HepG2 (cell line): ENCODE results near the gene JPT1. TPM values are rescaled to one million over a fixed set of nuclear protein-coding genes. Genes with fewer than 3 reads are reported as not detected.
A peak's percentile ranks its signal among the peaks of the same experiment; 100 is the strongest.

Experiments
- AGO1 ChIP-seq: fragments of 200-400 bp; formaldehyde crosslinking; IDR thresholded peaks from 2 replicates; pipeline ENCODE4 v1.6.1; 2017; ENCODE audit warnings: mild to moderate bottlenecking, low read depth, low read length, moderate library complexity; ENCODE audit not compliant: poor library complexity, severe bottlenecking
- AGO2 ChIP-seq: fragments of 200-400 bp; formaldehyde crosslinking; optimal IDR thresholded peaks from 2 replicates; pipeline ENCODE3; 2017; ENCODE audit warnings: mild to moderate bottlenecking, low read depth, low read length, moderate library complexity
- BCL6 ChIP-seq: IDR thresholded peaks from 2 replicates; pipeline ENCODE4 v1.6.1; 2016; ENCODE audit warnings: missing genetic modification reagents, missing compliant biosample characterization
- CCDC6 ChIP-seq: sonication (generic); formaldehyde crosslinking; IDR thresholded peaks from 2 replicates; pipeline ENCODE4 v1.8.1; 2022; ENCODE audit warnings: mild to moderate bottlenecking, missing genetic modification reagents, moderate library complexity
- CREM ChIP-seq, 2 experiments: sonication (generic) in 1 of 2; formaldehyde crosslinking in 1 of 2; IDR thresholded peaks; 2 replicates each; pipeline versions ENCODE4 v1.4.0 to v1.6.1; 2016 to 2020; ENCODE audit warnings: antibody characterized with exemption in 1 of 2, mild to moderate bottlenecking in 1 of 2, missing genetic modification reagents in 1 of 2
- FOXC1 ChIP-seq: sonication (generic); formaldehyde crosslinking; IDR thresholded peaks from 2 replicates; pipeline ENCODE4 v1.8.0; 2022; ENCODE audit warnings: mild to moderate bottlenecking, missing genetic modification reagents, borderline replicate concordance
- GPN1 ChIP-seq: sonication (generic); formaldehyde crosslinking; IDR thresholded peaks from 2 replicates; pipeline ENCODE4 v1.5.1; 2020; ENCODE audit warnings: missing genetic modification reagents, borderline replicate concordance
- HNRNPL ChIP-seq: fragments of 200-400 bp; formaldehyde crosslinking; IDR thresholded peaks from 2 replicates; pipeline ENCODE4 v1.6.1; 2017; ENCODE audit warnings: mild to moderate bottlenecking, low read depth, low read length
- NCOR1 ChIP-seq: fragments of 200-600 bp; sonication (generic); IDR thresholded peaks from 2 replicates; pipeline ENCODE4 v1.7.0; 2017; ENCODE audit warnings: antibody characterized with exemption, low read length, borderline replicate concordance
- RBFOX2 ChIP-seq: fragments of 200-400 bp; formaldehyde crosslinking; IDR thresholded peaks from 2 replicates; pipeline ENCODE4 v1.6.1; 2017; ENCODE audit warnings: low read depth, mild to moderate bottlenecking, low read length
- SAP130 ChIP-seq: IDR thresholded peaks from 2 replicates; pipeline ENCODE4 v1.6.1; 2016; ENCODE audit warnings: low read depth
- ZBTB38 ChIP-seq: sonication (generic); formaldehyde crosslinking; IDR thresholded peaks from 2 replicates; pipeline ENCODE4 v1.5.1; 2020; ENCODE audit warnings: mild to moderate bottlenecking, missing genetic modification reagents
- ZFP36L1 ChIP-seq: sonication (generic); formaldehyde crosslinking; IDR thresholded peaks from 2 replicates; pipeline ENCODE4 v1.8.0; 2022; ENCODE audit warnings: mild to moderate bottlenecking, missing genetic modification reagents, moderate library complexity
- ZNF224 ChIP-seq: sonication (generic); formaldehyde crosslinking; IDR thresholded peaks from 2 replicates; pipeline ENCODE4 v1.5.0; 2020; ENCODE audit warnings: mild to moderate bottlenecking, missing genetic modification reagents
- ZNF451 ChIP-seq: sonication (generic); formaldehyde crosslinking; IDR thresholded peaks from 2 replicates; pipeline ENCODE4 v1.5.0; 2020; ENCODE audit warnings: mild to moderate bottlenecking, missing genetic modification reagents
- polyA plus RNA-seq, 8 experiments: library from polyadenylated mRNA; depleted of rRNA in 3 of 8; stranded (reverse) in 7 of 8; unstranded in 1 of 8; fragments of >200 nt; fragmentation: Illumina TruSeq in 4 of 8; extraction: Trizol in 4 of 8; gene quantifications; 2 replicates each; pipeline versions ENCODE4 v1.2.1 to v1.2.3, GENCODE V29; 2011 to 2016; ENCODE audit warnings: low read depth in 4 of 8, missing spikeins in 1 of 8, mixed read lengths in 1 of 8; ENCODE audit not compliant: insufficient read depth in 1 of 8
- total RNA-seq, 5 experiments: library from RNA; depleted of rRNA; stranded (reverse); fragments of >200 nt; fragmentation: Illumina TruSeq; extraction: Trizol; gene quantifications; 2 replicates each; pipeline ENCODE4 v1.2.3, GENCODE V29; 2016; ENCODE audit warnings: low read depth in 1 of 5
- TF ChIP-seq, protein P1 (sequence below): sonication (generic); formaldehyde crosslinking; IDR thresholded peaks from 2 replicates; pipeline ENCODE4 v1.4.0; 2020; ENCODE audit warnings: missing genetic modification reagents
- TF ChIP-seq, protein P2 (sequence below): sonication (generic); formaldehyde crosslinking; IDR thresholded peaks from 2 replicates; pipeline ENCODE4 v1.8.0; 2022; ENCODE audit warnings: mild to moderate bottlenecking, missing genetic modification reagents
- TF ChIP-seq, protein P3 (sequence below): sonication (generic); formaldehyde crosslinking; IDR thresholded peaks from 2 replicates; pipeline ENCODE4 v1.5.0; 2020; ENCODE audit warnings: missing genetic modification reagents, mild to moderate bottlenecking, borderline replicate concordance

Gene JPT1
- total and polyA plus RNA-seq, 2 of the 13 experiments (the other 11 are each of a cell fraction or from before 2014, with no cell fraction given) = 43.3 to 256 TPM

GRCh38 chr17:75093548-75094158 lies 60.7 kb downstream of the JPT1 start (continued):
- TF ChIP-seq, protein P1, sequence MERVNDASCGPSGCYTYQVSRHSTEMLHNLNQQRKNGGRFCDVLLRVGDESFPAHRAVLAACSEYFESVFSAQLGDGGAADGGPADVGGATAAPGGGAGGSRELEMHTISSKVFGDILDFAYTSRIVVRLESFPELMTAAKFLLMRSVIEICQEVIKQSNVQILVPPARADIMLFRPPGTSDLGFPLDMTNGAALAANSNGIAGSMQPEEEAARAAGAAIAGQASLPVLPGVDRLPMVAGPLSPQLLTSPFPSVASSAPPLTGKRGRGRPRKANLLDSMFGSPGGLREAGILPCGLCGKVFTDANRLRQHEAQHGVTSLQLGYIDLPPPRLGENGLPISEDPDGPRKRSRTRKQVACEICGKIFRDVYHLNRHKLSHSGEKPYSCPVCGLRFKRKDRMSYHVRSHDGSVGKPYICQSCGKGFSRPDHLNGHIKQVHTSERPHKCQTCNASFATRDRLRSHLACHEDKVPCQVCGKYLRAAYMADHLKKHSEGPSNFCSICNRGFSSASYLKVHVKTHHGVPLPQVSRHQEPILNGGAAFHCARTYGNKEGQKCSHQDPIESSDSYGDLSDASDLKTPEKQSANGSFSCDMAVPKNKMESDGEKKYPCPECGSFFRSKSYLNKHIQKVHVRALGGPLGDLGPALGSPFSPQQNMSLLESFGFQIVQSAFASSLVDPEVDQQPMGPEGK = 0 out of 2 replicates have a peak, but pooled peaks have one; percentile 18
- TF ChIP-seq ZBTB38 (CRISPR knock-in tag) (peak; percentile 56), AGO2 (peak; percentile 41), AGO1 (peak; percentile 19), FOXC1 (CRISPR knock-in tag) (0 out of 2 replicates have a peak, but pooled peaks have one; percentile 12), ZFP36L1 (CRISPR knock-in tag) (no peak), HNRNPL (0 out of 2 replicates have a peak, but pooled peaks have one; percentile 53), CCDC6 (CRISPR knock-in tag) (no peak), ZNF224 (CRISPR knock-in tag) (no peak), BCL6 (CRISPR knock-in tag) (no peak), RBFOX2 (0 out of 2 replicates have a peak, but pooled peaks have one; percentile 22), NCOR1 (no peak), ZNF451 (CRISPR knock-in tag) (0 out of 2 replicates have a peak, but pooled peaks have one; percentile 43), GPN1 (CRISPR knock-in tag) (no peak), SAP130 (CRISPR knock-in tag) (peak; percentile 33; the same call in 1 of the 2 replicates), CREM (IDR thresholded peaks at IDR 0.05) (no peak), CREM (CRISPR knock-in tag; IDR thresholded peaks at IDR 0.05) (no peak)
- TF ChIP-seq, protein P2, sequence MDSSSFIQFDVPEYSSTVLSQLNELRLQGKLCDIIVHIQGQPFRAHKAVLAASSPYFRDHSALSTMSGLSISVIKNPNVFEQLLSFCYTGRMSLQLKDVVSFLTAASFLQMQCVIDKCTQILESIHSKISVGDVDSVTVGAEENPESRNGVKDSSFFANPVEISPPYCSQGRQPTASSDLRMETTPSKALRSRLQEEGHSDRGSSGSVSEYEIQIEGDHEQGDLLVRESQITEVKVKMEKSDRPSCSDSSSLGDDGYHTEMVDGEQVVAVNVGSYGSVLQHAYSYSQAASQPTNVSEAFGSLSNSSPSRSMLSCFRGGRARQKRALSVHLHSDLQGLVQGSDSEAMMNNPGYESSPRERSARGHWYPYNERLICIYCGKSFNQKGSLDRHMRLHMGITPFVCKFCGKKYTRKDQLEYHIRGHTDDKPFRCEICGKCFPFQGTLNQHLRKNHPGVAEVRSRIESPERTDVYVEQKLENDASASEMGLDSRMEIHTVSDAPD (CRISPR knock-in tag) = peak; percentile 92
- TF ChIP-seq, protein P3, sequence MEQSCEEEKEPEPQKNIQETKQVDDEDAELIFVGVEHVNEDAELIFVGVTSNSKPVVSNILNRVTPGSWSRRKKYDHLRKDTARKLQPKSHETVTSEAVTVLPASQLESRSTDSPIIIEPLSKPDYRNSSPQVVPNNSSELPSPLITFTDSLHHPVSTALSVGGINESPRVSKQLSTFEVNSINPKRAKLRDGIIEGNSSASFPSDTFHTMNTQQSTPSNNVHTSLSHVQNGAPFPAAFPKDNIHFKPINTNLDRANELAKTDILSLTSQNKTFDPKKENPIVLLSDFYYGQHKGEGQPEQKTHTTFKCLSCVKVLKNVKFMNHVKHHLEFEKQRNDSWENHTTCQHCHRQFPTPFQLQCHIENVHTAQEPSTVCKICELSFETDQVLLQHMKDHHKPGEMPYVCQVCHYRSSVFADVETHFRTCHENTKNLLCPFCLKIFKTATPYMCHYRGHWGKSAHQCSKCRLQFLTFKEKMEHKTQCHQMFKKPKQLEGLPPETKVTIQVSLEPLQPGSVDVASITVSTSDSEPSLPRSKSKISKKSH (CRISPR knock-in tag) = 0 out of 2 replicates have a peak, but pooled peaks have one; percentile 35
